H1 (cell line): ENCODE data around the gene GCSH. TPM values are rescaled to one million over a fixed set of nuclear protein-coding genes. Genes with fewer than 3 reads are reported as not detected.

Experiments used
- CTCF ChIA-PET: fragments of 300-600 bp; sonication (Branson Sonifier 250); formaldehyde crosslinking; loops from one replicate; lab custom pipeline; 2021; ENCODE audit not compliant: partially characterized antibody; lab: Charles Lee
- POLR2A ChIA-PET: fragments of 300-600 bp; sonication (Branson Sonifier 250); formaldehyde crosslinking; loops from one replicate; lab custom pipeline; 2021; ENCODE audit warnings: inconsistent platforms; ENCODE audit not compliant: partially characterized antibody; lab: Charles Lee
- DNase-seq, 2 experiments: peaks; one replicate each; pipeline versions ENCODE4 v3.0.0 to v3.0.0-alpha.2; 2010 to 2022; ENCODE audit warnings: low spot score in 2 of 2, low read depth in 1 of 2, mixed read lengths in 1 of 2
- FAIRE-seq: peaks from 2 replicates; lab custom pipeline; 2011; peaks lifted over from hg19 to GRCh38; lab: Jason Lieb, UNC
- H2AFZ ChIP-seq: 2 replicates; pipeline ENCODE4 v1.8.1; 2012; ENCODE audit warnings: low read length, inconsistent platforms
- H2AK5ac ChIP-seq: 2 replicates; pipeline ENCODE4 v1.6.1; 2013; ENCODE audit warnings: low read depth, low read length
- H2BK120ac ChIP-seq: replicated peaks from 2 replicates; pipeline ENCODE3; 2013; ENCODE audit warnings: low read depth, low read length, inconsistent platforms
- H2BK12ac ChIP-seq: 2 replicates; pipeline ENCODE4 v1.6.1; 2013; ENCODE audit warnings: low read depth, low read length
- H2BK15ac ChIP-seq: 2 replicates; pipeline ENCODE4 v1.6.1; 2013; ENCODE audit warnings: low read length
- H2BK20ac ChIP-seq: 2 replicates; pipeline ENCODE4 v1.6.1; 2013; ENCODE audit warnings: low read length
- H2BK5ac ChIP-seq: 2 replicates; pipeline ENCODE4 v1.6.1; 2013; ENCODE audit warnings: low read depth, low read length
- H3K14ac ChIP-seq: 2 replicates; pipeline ENCODE4 v1.6.1; 2013; ENCODE audit warnings: inconsistent platforms; ENCODE audit not compliant: insufficient read length
- H3K18ac ChIP-seq: 2 replicates; pipeline ENCODE4 v1.6.1; 2013; ENCODE audit warnings: low read length; ENCODE audit errors: extremely low read depth
- H3K23ac ChIP-seq: 2 replicates; pipeline ENCODE4 v1.6.1; 2013; ENCODE audit warnings: inconsistent platforms; ENCODE audit not compliant: insufficient read length
- H3K23me2 ChIP-seq: 2 replicates; pipeline ENCODE4 v1.6.1; 2013; ENCODE audit warnings: low read depth, low read length
- H3K27ac ChIP-seq: 2 replicates; pipeline ENCODE4 v1.6.1; 2011; ENCODE audit warnings: low read depth, low read length, inconsistent platforms
- H3K27me3 ChIP-seq, 4 experiments: replicated peaks in 1 of 4; 1 replicate in 1 of 4; 2 replicates in 3 of 4; pipeline versions ENCODE4 v1.6.1 to v1.8.1; 2011 to 2013; ENCODE audit warnings: low read length in 3 of 4, mild to moderate bottlenecking in 3 of 4, inconsistent platforms in 2 of 4, mixed read lengths in 2 of 4, moderate library complexity in 1 of 4; ENCODE audit not compliant: control insufficient read depth in 3 of 4, insufficient read depth in 3 of 4; ENCODE audit errors: extremely low read depth in 1 of 4
- H3K36me3 ChIP-seq, 4 experiments: 2 replicates each; pipeline versions ENCODE4 v1.6.1 to v1.8.1; 2011 to 2013; ENCODE audit warnings: mild to moderate bottlenecking in 4 of 4, low read length in 3 of 4, moderate library complexity in 2 of 4, control low read depth in 1 of 4, inconsistent platforms in 1 of 4; ENCODE audit not compliant: insufficient read depth in 4 of 4, control insufficient read depth in 2 of 4
- H3K4ac ChIP-seq: replicated peaks from 2 replicates; pipeline ENCODE3; 2013; ENCODE audit warnings: low read length, low read depth, mixed read lengths, inconsistent platforms; ENCODE audit not compliant: insufficient read length
- H3K4me1 ChIP-seq, 4 experiments: replicated peaks in 1 of 4; 1 replicate in 1 of 4; 2 replicates in 3 of 4; pipeline versions ENCODE4 v1.6.1 to v1.8.1; 2011 to 2013; ENCODE audit warnings: low read length in 3 of 4, inconsistent platforms in 2 of 4, mixed read lengths in 1 of 4; ENCODE audit not compliant: insufficient read depth in 4 of 4, control insufficient read depth in 3 of 4
- H3K4me2 ChIP-seq, 2 experiments: 2 replicates each; pipeline versions ENCODE4 v1.6.1 to v1.8.1; 2011 to 2013; ENCODE audit warnings: low read depth in 2 of 2, low read length in 2 of 2, control low read depth in 1 of 2, inconsistent platforms in 1 of 2, mild to moderate bottlenecking in 1 of 2; ENCODE audit not compliant: insufficient read depth in 1 of 2
- H3K4me3 ChIP-seq, 4 experiments: fragments of 200-600, 300-600 bp in 1 of 4; sonication (generic), shearing (Covaris generic), sonication (Bioruptor Twin) in 1 of 4; 2 replicates each; pipeline versions ENCODE4 v1.5.1 to v1.8.1; 2011 to 2016; ENCODE audit warnings: low read length in 4 of 4, low read depth in 3 of 4, control low read depth in 2 of 4, inconsistent platforms in 2 of 4, mild to moderate bottlenecking in 2 of 4, mixed read lengths in 1 of 4, moderate library complexity in 1 of 4; ENCODE audit not compliant: insufficient read depth in 2 of 4; ENCODE audit errors: extremely low read depth in 1 of 4
- H3K56ac ChIP-seq: replicated peaks from 2 replicates; pipeline ENCODE3; 2013; ENCODE audit warnings: low read depth, mild to moderate bottlenecking, mixed read lengths, low read length, inconsistent platforms; ENCODE audit not compliant: insufficient read length
- H3K79me1 ChIP-seq: 2 replicates; pipeline ENCODE4 v1.6.1; 2013; ENCODE audit warnings: low read depth, low read length, control low read depth
- H3K79me2 ChIP-seq, 2 experiments: 2 replicates each; pipeline versions ENCODE4 v1.6.1 to v1.8.1; 2012 to 2013; ENCODE audit warnings: low read length in 2 of 2, mild to moderate bottlenecking in 2 of 2, inconsistent platforms in 1 of 2; ENCODE audit not compliant: insufficient read depth in 2 of 2, control insufficient read depth in 1 of 2
- H3K9ac ChIP-seq, 4 experiments: replicated peaks in 1 of 4; 1 replicate in 1 of 4; 2 replicates in 3 of 4; pipeline versions ENCODE4 v1.6.1 to v1.8.1; 2011 to 2013; ENCODE audit warnings: low read depth in 3 of 4, low read length in 3 of 4, control low read depth in 2 of 4, mild to moderate bottlenecking in 2 of 4, moderate library complexity in 2 of 4, inconsistent platforms in 1 of 4; ENCODE audit errors: extremely low read depth in 1 of 4
- H3K9me3 ChIP-seq, 2 experiments: 2 replicates each; pipeline versions ENCODE4 v1.6.1 to v1.8.1; 2012 to 2013; ENCODE audit warnings: mild to moderate bottlenecking in 2 of 2, moderate library complexity in 2 of 2, control low read depth in 1 of 2, inconsistent platforms in 1 of 2, low read depth in 1 of 2, low read length in 1 of 2, mixed read lengths in 1 of 2; ENCODE audit not compliant: insufficient read depth in 2 of 2
- H4K20me1 ChIP-seq, 2 experiments: replicated peaks in 1 of 2; 2 replicates each; pipeline versions ENCODE3 to v1.8.1; 2011 to 2013; ENCODE audit warnings: inconsistent platforms in 2 of 2, low read length in 2 of 2, mild to moderate bottlenecking in 1 of 2; ENCODE audit not compliant: insufficient read depth in 2 of 2, control insufficient read depth in 1 of 2
- H4K5ac ChIP-seq: 2 replicates; pipeline ENCODE4 v1.6.1; 2013; ENCODE audit warnings: low read length, low read depth, mixed read lengths, inconsistent platforms; ENCODE audit not compliant: insufficient read length
- H4K8ac ChIP-seq: 2 replicates; pipeline ENCODE4 v1.8.0; 2013; ENCODE audit warnings: mild to moderate bottlenecking, moderate library complexity, low read length, inconsistent platforms; ENCODE audit not compliant: insufficient read depth; ENCODE audit errors: extremely low read depth
- H4K91ac ChIP-seq: replicated peaks from 2 replicates; pipeline ENCODE3; 2013; ENCODE audit warnings: low read length, mixed read lengths, inconsistent platforms; ENCODE audit not compliant: insufficient read length
- RFX5 ChIP-seq: IDR thresholded peaks from 2 replicates; pipeline ENCODE4 v1.6.1; 2011; ENCODE audit warnings: low read depth, low read length, improper control_type of control experiment, borderline replicate concordance
- SP4 ChIP-seq: IDR thresholded peaks from 2 replicates; pipeline ENCODE4 v1.6.1; 2012; ENCODE audit warnings: low read length, inconsistent platforms
- WGBS, 2 experiments: shearing (Covaris generic) in 1 of 2; methylation state at CpG; one replicate each; pipeline versions ENCODE4 v1.1.6 to v1.1.7; 2013 to 2015; ENCODE audit warnings: low lambda C conversion rate in 2 of 2, mixed read lengths in 2 of 2, inconsistent platforms in 1 of 2, low coverage in 1 of 2, missing lambda C conversion rate in 1 of 2; ENCODE audit not compliant: insufficient replicate concordance in 2 of 2, insufficient coverage in 1 of 2, insufficient read length in 1 of 2; ENCODE audit errors: extremely low coverage in 1 of 2, missing lambda C conversion rate in 1 of 2; 5-methylcytosine and 5-hydroxymethylcytosine counted together
- polyA plus RNA-seq, 7 experiments: library from polyadenylated mRNA; depleted of rRNA in 3 of 7; stranded (reverse) in 5 of 7; unstranded in 2 of 7; fragments of >200 nt in 5 of 7; fragments of 200-250 nt in 2 of 7; gene quantifications; 1 replicate in 5 of 7; 2 replicates in 1 of 7; 4 replicates in 1 of 7; pipeline versions ENCODE4 v1.2.1 to v1.2.3, GENCODE V29; 2011 to 2013; ENCODE audit warnings: missing spikeins in 2 of 7, mixed read lengths in 2 of 7
- total RNA-seq: library from RNA; stranded (reverse); fragmentation: NEBNext Ultra II Directional; extraction: Animal tissue kit (Norgen Biotek cat#: 25700); gene quantifications from 2 replicates; pipeline ENCODE4 v1.2.1, GENCODE V29; 2021

GCSH gene
- total and polyA plus RNA-seq, 2 of the 8 experiments (the other 6 are each of a cell fraction or from before 2014, with no cell fraction given): 28.2 to 108 TPM

- no peak overlapping the region for H3K9ac ChIP-seq
- H2BK5ac ChIP-seq: no peak overlapping the region
- peaks cover 0 to 6% (median 0%) of the 10 kb centered on the region in 4 experiments; a peak in 1 of 8 replicates for H3K36me3 ChIP-seq
- no peak overlapping the region for H2BK20ac ChIP-seq
- no peak overlapping the region for H3K4me3 ChIP-seq
- no peak overlapping the region for H3K14ac ChIP-seq
- no peak overlapping the region for H3K23ac ChIP-seq
- no peak for FAIRE-seq
- H4K91ac ChIP-seq: no peak overlapping the region
- no peaks in the 10 kb centered on the region for H3K79me1 ChIP-seq
- H3K4ac ChIP-seq: no peak overlapping the region
- H4K5ac ChIP-seq: no peak overlapping the region
- H3K56ac ChIP-seq: no peak overlapping the region
- CTCF ChIA-PET: interaction anchor here (0.5 to 1.4 kb wide), 3 partner anchors 20 to 83 kb away, joined by 3 to 5 read pairs (median 3); partner anchors contain the start of gene C16orf46
- TF ChIP-seq RFX5: no peak
- no peak for TF ChIP-seq SP4
- H3K18ac ChIP-seq: no peak overlapping the region
- 93% methylated on average over 6 of the region's 6 CpGs; no CpG with 5 or more reads in 1 of the 2 experiments for WGBS, 2 experiments
- H3K9me3 ChIP-seq: no peaks in the 10 kb centered on the region
- H3K79me2 ChIP-seq: peaks cover 5 to 26% of the 10 kb centered on the region in 2 experiments
- H3K27me3 ChIP-seq: no peaks in the 10 kb centered on the region
- no peaks in the 10 kb centered on the region for H3K4me1 ChIP-seq
- no peak overlapping the region for H3K4me2 ChIP-seq
- H2BK15ac ChIP-seq: 0 out of 2 replicates have a peak overlapping the region, but pooled peaks have one; percentile 53
- no peak overlapping the region for H2BK120ac ChIP-seq
- H3K27ac ChIP-seq: no peak overlapping the region
- no peak for DNase-seq
- POLR2A ChIA-PET: interaction anchor here (0.7 to 2.9 kb wide), 2 partner anchors 20 to 217 kb away, joined by 3 to 7 read pairs; partner anchors contain the start of gene GAN
- 0 out of 2 replicates have a peak, but pooled peaks cover 3% of the 10 kb centered on the region for H3K23me2 ChIP-seq
- H4K8ac ChIP-seq: no peak overlapping the region
- no peaks in the 10 kb centered on the region for H4K20me1 ChIP-seq
- no peak overlapping the region for H2BK12ac ChIP-seq
- H2AK5ac ChIP-seq: 0 out of 2 replicates have a peak overlapping the region, but pooled peaks have one; percentile 75
- no peak overlapping the region for H2AFZ ChIP-seq
Observed at GRCh38 chr16:81097230-81097629, 1.0 kb upstream of the GCSH start.
